Measurements from ENCODE around the gene CDHR3. TPM values are rescaled to one million over a fixed set of nuclear protein-coding genes. Genes with fewer than 3 reads are reported as not detected.

CDHR3 gene
- total and polyA plus RNA-seq, 2 donors, result 4.0 to 10.8 TPM

- Histone ChIP-seq H3K36me3 (ENCODE audit: insufficient read depth) (no peaks in the 10 kb centered on the region), H3K27ac (ENCODE audit: low read depth) (no peak overlapping the region), H3K4me3 (ENCODE audit: low read depth, low read length) (no peak overlapping the region), H3K4me1 (ENCODE audit: insufficient read depth) (no peaks in the 10 kb centered on the region)
- no peak for DNase-seq (ENCODE audit: extremely low spot score)
- WGBS, result 89% methylated on average over 6 of the region's 6 CpGs
Observed at GRCh38 chr7:106080300-106080987, 117.4 kb downstream of the CDHR3 start.

- no peak overlapping the region for H3K27ac ChIP-seq (ENCODE audit: low read depth)
- 83% methylated on average over 18 of the region's 18 CpGs for WGBS
- DNase-seq (ENCODE audit: extremely low spot score), result no peak
- H3K4me3 ChIP-seq (ENCODE audit: low read depth, low read length), result no peak overlapping the region
- no peaks in the 10 kb centered on the region for H3K4me1 ChIP-seq (ENCODE audit: insufficient read depth)
- H3K36me3 ChIP-seq (ENCODE audit: insufficient read depth), result no peaks in the 10 kb centered on the region
Observed at GRCh38 chr7:106082087-106082854, 119.2 kb downstream of the CDHR3 start.

Other genes with a start within 250 kb of the CDHR3 start
- gene ATXN7L1, start 86.7 kb upstream of the CDHR3 start, total RNA-seq, result 19.3 TPM
- 7.1 TPM for gene ATXN7L1, start 86.7 kb upstream of the CDHR3 start, polyA plus RNA-seq
- gene SYPL1, start 149.0 kb downstream of the CDHR3 start, total RNA-seq, result 113 TPM
- gene SYPL1, start 149.0 kb downstream of the CDHR3 start, polyA plus RNA-seq, result 133 TPM

Measured in urinary bladder (tissue), 4 donors.